HG02840 (cell line): ENCODE results near the gene LY86.
"Not testable (repeated sequence)": the region's sequence is repeated elsewhere in the genome, so short reads cannot be mapped to it uniquely, and the experiment has no call there.

ENCODE experiments used
- ATAC-seq: cut with Tn5 transposase; IDR thresholded peaks from one replicate; pipeline ENCODE4 v1.9.1; 2021; ENCODE audit warnings: mild to moderate bottlenecking, moderate library complexity, moderate number of reproducible peaks; ENCODE audit not compliant: unreplicated experiment, low FRiP score

LY86 gene

DNA sequence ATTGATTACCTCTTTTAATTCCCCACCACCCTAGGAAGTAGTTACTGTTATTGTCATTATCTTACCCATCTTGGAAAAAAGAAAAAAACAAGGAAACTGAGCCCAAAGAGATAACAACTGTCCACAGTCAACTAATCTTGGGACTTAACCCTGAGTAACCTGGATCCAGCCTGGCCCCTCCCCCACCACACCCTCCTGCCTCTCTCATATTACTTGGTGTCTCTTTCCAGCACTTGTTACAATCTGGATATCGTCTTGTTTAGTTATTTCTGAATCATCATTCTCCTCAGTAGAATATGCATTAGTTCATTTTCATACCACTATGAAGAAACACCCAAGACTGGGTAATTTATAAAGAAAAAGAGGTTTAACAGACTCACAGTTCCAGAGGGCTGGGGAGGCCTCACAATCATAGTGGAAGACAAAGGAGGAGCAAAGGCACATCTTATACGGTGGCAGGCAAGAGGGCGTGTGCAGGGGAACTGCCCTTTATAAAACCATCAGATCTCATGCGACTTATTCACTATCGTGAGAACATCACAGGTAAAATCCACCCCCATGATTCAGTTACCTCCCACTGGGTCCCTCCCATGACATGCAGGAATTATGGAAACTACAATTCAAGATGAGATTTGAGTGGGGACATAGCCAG is 60.3 kb downstream of the LY86 start:
- ATAC-seq = no peak

GRCh38 chr6:6649824-6650349 is 61.4 kb downstream of the LY86 start:
- no peak for ATAC-seq

- no peak for ATAC-seq
These were observed 62.3 kb downstream of the LY86 start for GRCh38 chr6:6650839-6651238.

GRCh38 chr6:6651335-6651734 is 62.8 kb downstream of the LY86 start:
- no peak for ATAC-seq

DNA sequence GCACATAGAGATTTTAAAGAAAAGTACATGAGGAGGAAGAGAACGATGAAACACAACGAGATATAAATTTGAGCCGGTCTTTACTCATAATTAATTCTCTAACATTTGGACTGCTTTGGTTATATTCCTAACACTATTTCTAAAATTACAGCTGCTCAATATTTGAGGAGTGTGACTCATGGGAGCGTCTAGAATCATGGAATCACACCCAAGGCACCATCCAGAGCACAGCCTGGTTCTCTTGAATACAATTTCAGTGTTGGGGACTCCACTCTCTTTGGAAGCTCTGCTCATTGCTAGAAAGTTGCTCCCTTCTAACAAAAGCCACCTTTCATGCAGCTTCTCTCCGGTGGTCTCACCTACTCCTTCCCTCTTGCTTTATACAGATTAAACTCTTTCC is 64.4 kb downstream of the LY86 start:
- no peak for ATAC-seq

DNA sequence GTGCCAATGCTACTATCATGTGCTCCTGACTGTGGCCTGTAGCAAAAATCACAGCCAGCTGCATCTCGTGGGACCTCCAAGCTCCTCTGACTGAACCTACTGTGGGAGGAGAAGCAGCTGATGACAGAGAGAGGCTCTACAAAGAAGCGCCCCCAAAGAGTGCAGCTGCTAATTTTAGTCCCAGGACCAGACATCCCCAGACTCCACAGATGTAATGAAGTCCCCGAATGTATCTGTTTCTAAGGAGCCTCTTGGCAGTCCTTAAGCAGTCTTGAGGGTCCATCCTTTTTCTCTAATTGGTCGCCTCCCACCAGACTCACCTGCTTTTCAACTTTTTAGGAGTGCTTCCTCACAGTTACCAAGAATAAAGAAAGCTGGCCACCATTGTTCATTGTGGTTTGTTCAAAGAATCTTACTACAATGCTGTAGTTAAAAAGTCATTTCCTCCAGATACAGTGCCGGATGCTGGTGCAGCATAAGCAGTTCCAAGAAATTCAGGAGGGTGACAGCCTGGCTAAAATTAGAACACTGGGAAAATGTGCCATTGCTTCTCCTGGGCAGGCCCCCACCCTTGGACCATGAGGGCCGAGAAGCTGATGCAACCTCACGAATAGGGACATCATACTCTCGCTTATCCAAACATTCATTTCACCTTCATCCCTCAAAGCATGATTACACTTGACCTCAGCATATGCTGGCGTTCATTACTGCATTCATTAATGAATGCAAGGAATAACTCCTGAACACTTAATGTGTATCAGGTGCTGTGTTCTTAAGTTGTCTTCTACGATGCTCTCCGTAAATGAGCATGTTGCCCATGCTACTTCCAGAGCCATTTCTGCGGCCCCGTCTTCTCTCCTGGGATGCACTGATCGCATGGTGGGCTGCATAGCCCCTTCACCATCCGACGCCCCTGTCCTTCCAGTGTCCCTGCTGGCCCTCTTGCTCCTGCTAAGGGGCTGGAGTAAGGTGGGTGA is 66.4 kb downstream of the LY86 start:
- no peak for ATAC-seq

- ATAC-seq = no peak
These were observed 67.3 kb downstream of the LY86 start for GRCh38 chr6:6655805-6656251.

GRCh38 chr6:6656287-6656686 is 67.8 kb downstream of the LY86 start:
- no peak for ATAC-seq

DNA sequence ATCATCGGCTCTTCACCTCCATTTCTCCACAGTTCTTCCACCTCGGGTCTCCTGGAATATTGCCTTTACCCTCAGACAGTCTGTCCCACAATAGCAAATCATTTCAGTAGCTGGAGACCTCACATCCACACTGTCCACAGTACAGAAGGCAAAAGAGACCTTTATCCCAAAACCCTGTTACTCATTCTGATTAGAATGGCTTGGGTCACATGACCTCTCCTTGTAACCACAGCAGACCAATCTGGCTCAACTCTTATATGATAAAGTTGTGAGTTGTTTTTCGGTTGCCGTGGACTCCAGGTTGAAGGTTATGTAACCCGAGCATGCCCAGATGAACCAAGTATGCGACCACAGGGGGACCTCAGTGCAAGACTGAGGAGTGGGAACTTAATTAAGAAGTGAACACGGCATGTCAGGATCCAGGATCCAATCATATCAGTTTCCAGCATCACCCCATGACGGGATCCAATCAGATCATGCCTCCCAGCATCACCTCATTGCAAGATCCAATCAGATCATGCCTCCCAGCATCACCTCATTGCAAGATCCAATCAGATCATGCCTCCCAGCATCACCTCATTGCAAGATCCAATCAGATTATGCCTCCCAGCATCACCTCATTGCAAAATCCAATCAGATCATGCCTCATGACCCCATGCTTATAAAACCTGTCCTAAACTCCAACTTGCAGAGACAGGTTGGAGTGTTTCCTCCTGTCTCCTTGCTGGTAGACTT is 68.7 kb downstream of the LY86 start:
- ATAC-seq = no peak

- ATAC-seq = no peak
These were observed 69.3 kb downstream of the LY86 start for GRCh38 chr6:6657820-6658217.

- ATAC-seq = no peak
These were observed 71.2 kb downstream of the LY86 start for GRCh38 chr6:6659600-6660327.

DNA sequence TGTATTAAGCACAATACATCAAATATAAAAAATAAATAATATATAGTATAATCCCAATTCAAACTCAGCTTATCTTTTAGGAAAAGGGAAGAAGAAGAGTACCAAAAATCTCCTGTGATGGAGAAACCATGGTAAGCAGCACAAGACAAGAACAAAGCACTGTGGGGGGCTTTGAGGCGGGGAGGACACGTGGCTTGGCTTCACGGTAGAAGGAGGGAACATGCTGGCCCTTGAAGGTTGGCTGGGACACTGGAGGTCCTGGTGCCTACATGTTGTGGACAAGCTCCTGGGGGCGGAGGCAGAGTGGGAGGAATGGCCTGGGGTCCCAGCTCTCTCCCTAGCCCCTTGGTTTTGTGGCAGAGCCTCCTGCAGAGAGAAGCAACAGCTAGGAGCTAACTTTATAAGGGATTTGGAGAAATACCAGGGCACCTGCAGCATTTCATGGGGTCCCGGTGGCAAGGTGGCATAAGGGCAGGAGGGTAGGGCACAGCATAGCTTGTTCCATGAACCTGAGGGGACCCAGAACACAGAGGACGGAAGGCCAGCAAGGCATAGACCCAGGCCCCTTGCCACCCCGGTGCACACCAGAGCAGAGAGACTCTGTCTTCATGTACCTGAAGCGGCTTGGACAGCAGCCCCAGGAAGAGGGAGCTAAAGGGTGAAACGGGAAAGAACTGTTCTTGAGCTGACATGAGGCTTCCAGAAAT is 72.0 kb downstream of the LY86 start:
- no peak for ATAC-seq

GRCh38 chr6:6661191-6661590 is 72.7 kb downstream of the LY86 start:
- ATAC-seq = no peak

GRCh38 chr6:6661684-6662083 is 73.2 kb downstream of the LY86 start:
- no peak for ATAC-seq

DNA sequence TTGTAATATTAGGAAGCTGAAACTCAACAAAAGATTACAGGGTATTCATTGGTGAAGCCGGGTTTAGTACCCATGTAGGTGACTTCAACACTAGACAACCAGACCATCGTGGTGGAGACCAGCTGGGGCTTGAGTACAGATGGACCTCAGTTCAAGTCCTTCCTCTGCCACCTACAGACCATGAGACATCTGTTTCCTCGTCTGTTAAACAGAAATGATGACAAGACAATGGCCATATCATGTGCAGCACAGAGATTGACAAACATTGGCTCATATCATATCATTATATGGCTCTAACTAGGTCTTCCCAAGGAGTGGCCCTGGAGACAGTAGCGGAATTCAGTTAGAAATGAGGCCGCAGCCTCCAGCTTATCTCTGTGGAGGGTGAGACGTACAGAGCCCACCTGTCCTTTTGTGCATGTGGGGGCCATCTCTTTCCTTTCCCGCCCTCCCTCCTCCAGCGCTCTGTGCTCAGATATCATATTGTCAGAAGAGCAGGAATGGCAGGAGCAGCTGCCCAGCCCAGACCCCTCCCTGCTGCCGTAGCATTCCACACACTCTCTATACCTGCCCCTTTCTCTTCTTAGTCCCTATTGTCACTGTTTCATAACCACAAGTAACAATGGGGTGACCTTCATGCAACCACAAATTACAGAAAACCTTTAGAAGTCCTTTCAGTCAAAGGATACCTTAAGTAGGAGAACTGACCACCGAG is 75.1 kb downstream of the LY86 start:
- no peak for ATAC-seq

DNA sequence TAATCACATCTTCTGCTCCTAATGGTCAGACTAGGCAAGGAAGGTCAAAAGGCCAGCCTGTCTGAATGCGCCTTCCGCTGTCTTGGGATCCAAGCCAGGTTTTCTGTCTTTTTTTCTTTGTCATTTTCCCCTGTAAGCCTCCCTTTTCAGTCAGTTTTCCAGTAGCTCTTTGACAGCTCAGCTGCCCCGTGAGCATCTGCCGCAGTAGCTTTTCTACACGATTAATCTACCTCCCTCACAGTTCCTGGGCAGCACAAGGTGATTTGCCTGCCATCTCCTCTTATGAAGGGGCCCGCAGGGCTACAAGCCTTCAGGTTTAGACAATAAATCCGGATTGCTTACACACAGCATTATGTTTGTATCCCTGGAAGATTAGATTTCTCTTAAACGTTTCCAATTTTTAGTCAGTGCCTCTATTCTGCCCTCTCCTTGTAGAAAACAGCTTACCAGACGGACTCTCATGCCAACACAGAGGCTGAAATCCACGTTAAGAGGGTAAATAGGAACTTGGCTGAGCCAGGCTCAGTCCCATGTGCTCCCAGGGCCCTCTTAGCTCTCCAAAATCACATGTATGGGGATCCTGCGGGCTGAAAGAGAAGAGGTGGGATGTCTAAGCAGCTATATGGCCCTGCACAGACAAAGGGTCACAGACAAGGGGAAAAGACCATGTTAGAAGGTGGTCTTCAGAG is 77.2 kb downstream of the LY86 start:
- no peak for ATAC-seq

DNA sequence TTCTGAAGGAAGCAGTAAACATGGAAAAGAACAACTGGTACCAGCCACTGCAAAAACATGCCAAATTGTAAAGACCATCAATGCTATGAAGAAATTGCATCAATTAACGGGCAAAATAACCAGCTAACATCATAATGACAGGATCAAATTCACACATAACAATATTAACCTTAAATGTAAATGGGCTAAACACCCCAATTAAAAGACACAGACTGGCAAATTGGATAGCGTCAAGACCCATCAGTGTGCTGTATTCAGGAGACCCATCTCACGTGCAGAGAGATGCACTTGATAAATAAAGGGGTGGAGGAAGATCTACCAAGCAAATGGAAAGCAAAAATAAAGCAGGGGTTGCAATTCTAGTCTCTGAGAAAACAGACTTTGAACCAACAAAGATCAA is 81.6 kb downstream of the LY86 start:
- ATAC-seq = not testable (repeated sequence)

DNA sequence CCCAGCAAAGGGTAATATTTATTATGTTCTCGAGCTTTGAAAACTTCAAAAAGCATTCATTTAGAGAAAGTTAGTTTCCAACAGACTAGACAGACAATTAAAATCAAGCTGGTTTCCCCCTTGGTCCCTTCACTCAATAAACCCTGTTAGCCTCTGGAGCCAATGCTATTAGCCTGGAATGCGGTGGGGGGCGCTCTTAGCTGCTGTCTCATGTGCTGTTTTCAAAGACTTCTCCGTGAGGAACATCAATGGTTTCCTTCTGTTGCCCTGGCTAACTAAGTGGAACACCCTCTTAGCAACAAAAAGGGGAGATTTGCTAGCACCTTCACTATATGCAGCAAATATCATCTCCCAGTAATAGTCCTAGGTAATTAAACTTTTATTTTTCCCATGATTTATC is 86.4 kb downstream of the LY86 start:
- no peak for ATAC-seq
